Sigmoid colon (tissue), 4 donors: ENCODE results near the gene HTT.

ENCODE experiments used
- CTCF ChIP-seq, 4 experiments: fragments of 450-650 bp in 3 of 4; fragments of 200-600 bp in 1 of 4; IDR thresholded peaks; one replicate each; pipeline ENCODE4 v1.5.1; 2016 to 2019; ENCODE audit warnings: antibody characterized with exemption in 4 of 4, mild to moderate bottlenecking in 3 of 4, moderate library complexity in 2 of 4
- EP300 ChIP-seq, 4 donors: sonication (generic); formaldehyde crosslinking; IDR thresholded peaks; one replicate each; pipeline ENCODE4 v1.6.1; 2017; ENCODE audit warnings: antibody characterized with exemption in 4 of 4
- POLR2AphosphoS5 ChIP-seq, 4 donors: sonication (generic); formaldehyde crosslinking; IDR thresholded peaks; one replicate each; pipeline ENCODE4 v1.6.1; 2017; ENCODE audit warnings: antibody characterized with exemption in 4 of 4

- TF ChIP-seq POLR2AphosphoS5 (IDR thresholded peaks at IDR 0.05): no peak
- TF ChIP-seq EP300 (IDR thresholded peaks at IDR 0.05): no peak
- TF ChIP-seq CTCF (IDR thresholded peaks at IDR 0.05): no peak
Measured at GRCh38 chr4:3042226-3042625, 32.3 kb upstream of the HTT start.
